K562 (cell line): ENCODE data around the gene PFKP. TPM values are rescaled to one million over a fixed set of nuclear protein-coding genes. Genes with fewer than 3 reads are reported as not detected.

ENCODE experiments used
- CTCF ChIP-seq, 3 experiments: IDR thresholded peaks in 2 of 3; conservative IDR thresholded peaks in 1 of 3; 2 replicates each; pipeline ENCODE4 v1.5.1; 2011 to 2012; ENCODE audit warnings: low read length in 3 of 3, mild to moderate bottlenecking in 3 of 3, control low read depth in 2 of 3, improper control_type of control experiment in 1 of 3, inconsistent platforms in 1 of 3, low read depth in 1 of 3, mixed read lengths in 1 of 3, moderate library complexity in 1 of 3; ENCODE audit not compliant: insufficient read depth in 2 of 3
- CTCFL ChIP-seq: IDR thresholded peaks from 2 replicates; pipeline ENCODE4 v1.6.1; 2011; ENCODE audit warnings: borderline replicate concordance, low read depth, mild to moderate bottlenecking, moderate library complexity, low read length; ENCODE audit not compliant: insufficient read depth, poor library complexity, severe bottlenecking
- CXXC5 ChIP-seq: fragments of 250-450 bp; sonication (Bioruptor Pico); IDR thresholded peaks from 2 replicates; pipeline ENCODE4 v1.8.0; 2022; ENCODE audit warnings: inconsistent platforms, mild to moderate bottlenecking, moderate library complexity
- E2F1 ChIP-seq: sonication (generic); formaldehyde crosslinking; IDR thresholded peaks from 2 replicates; pipeline ENCODE4 v1.8.1; 2023; ENCODE audit warnings: mild to moderate bottlenecking, missing genetic modification reagents, moderate library complexity
- EZH2 ChIP-seq: IDR thresholded peaks from 2 replicates; pipeline ENCODE4 v1.6.1; 2012; ENCODE audit warnings: low read depth, mild to moderate bottlenecking, inconsistent platforms, low read length, borderline replicate concordance
- FOXJ3 ChIP-seq: sonication (generic); formaldehyde crosslinking; IDR thresholded peaks from 2 replicates; pipeline ENCODE4 v1.4.0; 2020; ENCODE audit warnings: mild to moderate bottlenecking, missing genetic modification reagents
- MAFG ChIP-seq: fragments of 450-650 bp; conservative IDR thresholded peaks from 2 replicates; pipeline ENCODE4 v1.6.1; 2016; ENCODE audit warnings: missing genetic modification characterization, missing compliant biosample characterization
- MAFK ChIP-seq: IDR thresholded peaks from 2 replicates; pipeline ENCODE4 v1.6.1; 2011; ENCODE audit warnings: low read length, improper control_type of control experiment
- MIER1 ChIP-seq: fragments of 450-650 bp; IDR thresholded peaks from 2 replicates; pipeline ENCODE4 v1.6.1; 2016; ENCODE audit warnings: antibody characterized with exemption, mild to moderate bottlenecking, low read depth
- MNT ChIP-seq, 2 experiments: fragments of 450-650 bp; conservative IDR thresholded peaks; 2 replicates each; pipeline ENCODE4 v1.6.1; 2017; ENCODE audit warnings: mild to moderate bottlenecking in 2 of 2, moderate library complexity in 2 of 2
- NFE2 ChIP-seq: IDR thresholded peaks from 2 replicates; pipeline ENCODE4 v1.6.1; 2014; ENCODE audit warnings: antibody characterized with exemption, low read depth
- POLR3G ChIP-seq: IDR thresholded peaks from 2 replicates; pipeline ENCODE4 v1.6.1; 2011; ENCODE audit not compliant: insufficient read length, insufficient replicate concordance; ENCODE audit errors: extremely low read depth
- RAD21 ChIP-seq, 2 experiments: fragments of 250-450 bp in 1 of 2; fragments of 450-650 bp in 1 of 2; sonication (Bioruptor Pico) in 1 of 2; formaldehyde crosslinking in 1 of 2; IDR thresholded peaks in 1 of 2; conservative IDR thresholded peaks in 1 of 2; 2 replicates each; pipeline versions ENCODE4 v1.4.0 to v1.8.0; 2020 to 2022; ENCODE audit warnings: mild to moderate bottlenecking in 2 of 2, moderate library complexity in 1 of 2
- RAD51 ChIP-seq: fragments of 450-650 bp; IDR thresholded peaks from 2 replicates; pipeline ENCODE4 v1.7.1; 2016; ENCODE audit warnings: low read depth, mild to moderate bottlenecking, borderline replicate concordance
- RHOXF2B ChIP-seq: fragments of 250-450 bp; sonication (Bioruptor Pico); conservative IDR thresholded peaks from 2 replicates; pipeline ENCODE4 v1.5.1; 2021
- TAF15 ChIP-seq: fragments of 200-400 bp; formaldehyde crosslinking; IDR thresholded peaks from 2 replicates; pipeline ENCODE4 v1.6.1; 2017; ENCODE audit warnings: mild to moderate bottlenecking, low read depth, low read length, moderate library complexity
- TFAP4 ChIP-seq: sonication (generic); formaldehyde crosslinking; IDR thresholded peaks from 2 replicates; pipeline ENCODE4 v1.8.0; 2022; ENCODE audit warnings: missing genetic modification reagents, mild to moderate bottlenecking, moderate library complexity, borderline replicate concordance
- TSC22D4 ChIP-seq: fragments of 450-650 bp; IDR thresholded peaks from 2 replicates; pipeline ENCODE4 v1.6.1; 2016; ENCODE audit warnings: missing genetic modification characterization, missing biosample characterization, control low read depth
- ZEB2 ChIP-seq: fragments of 450-650 bp; IDR thresholded peaks from 2 replicates; pipeline ENCODE4 v1.6.1; 2016
- polyA plus RNA-seq, 8 experiments: library from polyadenylated mRNA; depleted of rRNA in 4 of 8; stranded (reverse) in 5 of 8; unstranded in 3 of 8; fragments of >200 nt; fragmentation: Nextera tagmentation in 2 of 8; fragmentation: Illumina TruSeq in 1 of 8; extraction: Ambion mirVana in 2 of 8; extraction: Trizol in 1 of 8; gene quantifications; 2 replicates each; pipeline versions ENCODE4 v1.2.1 to v1.2.3, GENCODE V29; 2011 to 2014; ENCODE audit warnings: inconsistent platforms in 1 of 8, missing spikeins in 1 of 8
- total RNA-seq, 7 experiments: library from RNA; depleted of rRNA in 6 of 7; stranded (reverse); fragments of >200 nt in 6 of 7; fragmentation: Illumina TruSeq in 2 of 7; extraction: Trizol in 2 of 7; gene quantifications; 2 replicates each; pipeline versions ENCODE4 v1.2.1 to v1.2.3, GENCODE V29; 2011 to 2021; ENCODE audit warnings: low replicate concordance in 1 of 7

The PFKP gene
- total and polyA plus RNA-seq, 9 of the 15 experiments (the other 6 are each of a cell fraction or from before 2014, with no cell fraction given), result 23.5 to 116 (median 62.1) TPM

- no peak for TF ChIP-seq MNT (conservative IDR thresholded peaks at IDR 0.05)
- TF ChIP-seq MAFG (tag), result peak; percentile 86
- TF ChIP-seq POLR3G, result no peak
- TF ChIP-seq RHOXF2B, result no peak
- TF ChIP-seq TSC22D4, result no peak
- TF ChIP-seq CXXC5 (CRISPR knock-in tag), result peak; percentile 39
- no peak for TF ChIP-seq CTCFL
- TF ChIP-seq RAD51, result peak; percentile 24; the same call in 1 of the 2 replicates
- TF ChIP-seq EZH2, result no peak
- no peak for TF ChIP-seq E2F1 (CRISPR knock-in tag)
- TF ChIP-seq NFE2, result peak; percentile 95
- TF ChIP-seq ZEB2, result no peak
- TF ChIP-seq MIER1, result no peak
- peak; percentile 90 for TF ChIP-seq TFAP4
- TF ChIP-seq MAFK, result peak; percentile 74
- peak; percentile 41 to 60 (median 44); a peak in 5 of 6 replicates for TF ChIP-seq CTCF (IDR thresholded peaks at IDR 0.05 in 2 of 3, conservative IDR thresholded peaks at IDR 0.05 in 1 of 3; ENCODE audit: insufficient read depth in 2 of 3, low read depth in 1 of 3, low read length in 3 of 3)
- peak; percentile 7 to 23; a peak in 1 of 4 replicates for TF ChIP-seq RAD21 (CRISPR knock-in tag; conservative IDR thresholded peaks at IDR 0.05 in 1 of 2, IDR thresholded peaks at IDR 0.05 in 1 of 2)
- no peak for TF ChIP-seq FOXJ3 (CRISPR knock-in tag)
- TF ChIP-seq TAF15, result no peak
Measured at GRCh38 chr10:3045471-3046209, 21.7 kb upstream of the PFKP start (continued).
